Panc1 (cell line): ENCODE measurements around the gene RNF214. TPM values are rescaled to one million over a fixed set of nuclear protein-coding genes. Genes with fewer than 3 reads are reported as not detected.

Source experiments
- ATAC-seq: fragments of 200-7000 bp; cut with Tn5 transposase; 2 replicates; pipeline ENCODE4 v1.9.1; 2020; ENCODE audit warnings: mild to moderate bottlenecking, moderate library complexity
- BruUV-seq: library from RNA; stranded (reverse); fragments of 400-500 nt; replicated peaks from 2 replicates; lab custom pipeline; 2021; lab: Mats Ljungman, UMichigan
- CTCF ChIA-PET: fragments of 300-600 bp; sonication (Branson Sonifier 250); formaldehyde crosslinking; loops from one replicate; lab custom pipeline; 2022; ENCODE audit warnings: antibody characterized with exemption; lab: Charles Lee
- POLR2A ChIA-PET: fragments of 300-600 bp; sonication (Branson Sonifier 250); formaldehyde crosslinking; loops from one replicate; lab custom pipeline; 2022; ENCODE audit warnings: antibody characterized with exemption; lab: Charles Lee
- DNase-seq: peaks from one replicate; pipeline ENCODE4 v3.0.0-alpha.2; 2010; ENCODE audit warnings: low read depth, low spot score
- H3K27ac ChIP-seq: 2 replicates; pipeline ENCODE4 v1.5.1; 2011; ENCODE audit warnings: mild to moderate bottlenecking, low read length, inconsistent platforms
- H3K27me3 ChIP-seq: fragments of 200-500 bp; sonication (Bioruptor generic); 2 replicates; pipeline ENCODE4 v1.6.0; 2014; ENCODE audit warnings: low read length, inconsistent platforms; ENCODE audit not compliant: control insufficient read depth, insufficient read depth
- H3K36me3 ChIP-seq: fragments of 200-500 bp; sonication (Bioruptor generic); 2 replicates; pipeline ENCODE4 v1.5.1; 2014; ENCODE audit warnings: inconsistent platforms, mild to moderate bottlenecking, low read length, moderate library complexity; ENCODE audit not compliant: control insufficient read depth, insufficient read depth
- H3K4me1 ChIP-seq: 2 replicates; pipeline ENCODE4 v1.5.1; 2011; ENCODE audit warnings: inconsistent platforms, mild to moderate bottlenecking, low read length, moderate library complexity; ENCODE audit not compliant: control insufficient read depth, insufficient read depth
- H3K4me3 ChIP-seq, 2 experiments: 2 replicates each; pipeline ENCODE4 v1.5.1; 2011 to 2012; ENCODE audit warnings: low read depth in 2 of 2, low read length in 2 of 2, mild to moderate bottlenecking in 2 of 2, inconsistent platforms in 1 of 2, moderate library complexity in 1 of 2
- H3K9me3 ChIP-seq: fragments of 200-500 bp; sonication (Bioruptor generic); 2 replicates; pipeline ENCODE4 v1.5.1; 2014; ENCODE audit warnings: low read depth, mild to moderate bottlenecking, inconsistent platforms, low read length, moderate library complexity; ENCODE audit not compliant: control insufficient read depth, insufficient read depth
- CTCF ChIP-seq: fragments of 450-650 bp; IDR thresholded peaks from 2 replicates; pipeline ENCODE4 v1.5.1; 2017; ENCODE audit warnings: mild to moderate bottlenecking
- POLR2AphosphoS5 ChIP-seq: IDR thresholded peaks from 2 replicates; pipeline ENCODE4 v1.6.1; 2012; ENCODE audit warnings: mild to moderate bottlenecking, low read depth, low read length, moderate library complexity
- SIN3A ChIP-seq: IDR thresholded peaks from 2 replicates; pipeline ENCODE4 v1.6.1; 2012; ENCODE audit warnings: low read depth, mild to moderate bottlenecking, low read length, moderate library complexity, borderline replicate concordance; ENCODE audit not compliant: insufficient read depth
- TCF7L2 ChIP-seq: IDR thresholded peaks from 2 replicates; pipeline ENCODE4 v1.6.1; 2011; ENCODE audit warnings: mild to moderate bottlenecking, low read depth, low read length, inconsistent platforms
- in situ Hi-C: cut with HindIII; loops from 2 replicates; pipeline ENCODE4 v1.10.0; 2016; ENCODE audit warnings: low sequenced_read_pairs, low pct_unique_long_range_greater_than_20kb
- intact Hi-C: fragments of 100-400 bp; cut with micrococcal nuclease; formaldehyde crosslinking; loops from one replicate; pipeline ENCODE4 v1.10.0; 2022; ENCODE audit not compliant: unreplicated experiment
- total RNA-seq: library from RNA; stranded (reverse); gene quantifications from one replicate; pipeline ENCODE4 v1.2.1, GENCODE V29; 2021; ENCODE audit not compliant: unreplicated experiment
- TF ChIP-seq, protein P1 (sequence below), 2 experiments: IDR thresholded peaks; 2 replicates each; pipeline ENCODE4 v1.6.1; 2011 to 2012; ENCODE audit warnings: low read depth in 2 of 2, control low read depth in 1 of 2, low read length in 1 of 2, mild to moderate bottlenecking in 1 of 2, moderate library complexity in 1 of 2; ENCODE audit not compliant: insufficient read depth in 1 of 2

Gene RNF214
- total RNA-seq, 1 experiment from 2014 or later, result 39.7 TPM

DNA sequence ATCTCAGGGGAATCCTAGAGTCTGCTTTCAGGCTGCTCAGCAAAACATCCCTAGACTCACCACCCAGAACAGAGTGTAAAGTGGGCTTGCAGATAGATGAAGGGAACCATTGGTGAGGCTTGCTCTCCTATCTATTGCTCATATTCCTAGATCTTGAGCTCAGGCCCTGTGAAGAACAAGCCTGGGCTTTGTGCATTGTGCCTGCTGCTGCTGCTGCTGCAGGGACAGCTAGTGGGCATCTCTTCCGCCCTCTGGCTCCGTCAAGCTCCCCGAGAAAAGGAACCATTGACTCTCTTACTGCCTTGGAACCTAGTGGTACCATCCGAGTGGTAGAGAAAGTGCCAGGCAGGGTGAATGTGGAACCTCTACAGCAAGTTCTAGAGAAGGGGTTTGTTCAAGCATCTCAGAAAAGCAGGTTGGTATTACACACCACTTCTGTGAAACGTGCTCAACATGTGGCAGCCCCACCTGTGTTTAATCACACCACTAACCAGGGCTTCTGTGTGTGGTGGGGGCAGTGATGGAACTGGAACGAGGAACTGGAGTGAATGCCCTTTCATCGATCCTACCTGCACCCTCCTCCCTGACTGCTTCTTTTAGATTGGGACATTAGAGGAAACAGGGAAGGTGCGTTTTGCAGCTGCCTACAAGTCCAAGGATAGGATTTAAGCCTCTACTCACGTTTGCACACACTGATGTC, 63.1 kb downstream of the RNF214 start:
- DNase-seq (no peak), ATAC-seq (0 out of 2 replicates have a peak, but pooled peaks have one; percentile 20)
- BruUV-seq, result no TSS peak
- POLR2A ChIA-PET, result no interaction called here
- H3K4me3 ChIP-seq, result no peak overlapping the region
- H3K4me1 ChIP-seq, result no peaks in the 10 kb centered on the region
- H3K36me3 ChIP-seq, result no peaks in the 10 kb centered on the region
- H3K27ac ChIP-seq, result no peak overlapping the region
- CTCF ChIA-PET, result interaction anchor here (0.5 kb wide), 1 partner anchor 22 kb away, joined by 3 read pairs; no protein-coding TSS in a partner anchor
- intact Hi-C loops (no loop called here), in situ Hi-C loops (no loop called here)
- H3K27me3 ChIP-seq, result no peaks in the 10 kb centered on the region
- TF ChIP-seq POLR2AphosphoS5 (no peak), CTCF (no peak), TCF7L2 (no peak), SIN3A (no peak)
- TF ChIP-seq, protein P1, sequence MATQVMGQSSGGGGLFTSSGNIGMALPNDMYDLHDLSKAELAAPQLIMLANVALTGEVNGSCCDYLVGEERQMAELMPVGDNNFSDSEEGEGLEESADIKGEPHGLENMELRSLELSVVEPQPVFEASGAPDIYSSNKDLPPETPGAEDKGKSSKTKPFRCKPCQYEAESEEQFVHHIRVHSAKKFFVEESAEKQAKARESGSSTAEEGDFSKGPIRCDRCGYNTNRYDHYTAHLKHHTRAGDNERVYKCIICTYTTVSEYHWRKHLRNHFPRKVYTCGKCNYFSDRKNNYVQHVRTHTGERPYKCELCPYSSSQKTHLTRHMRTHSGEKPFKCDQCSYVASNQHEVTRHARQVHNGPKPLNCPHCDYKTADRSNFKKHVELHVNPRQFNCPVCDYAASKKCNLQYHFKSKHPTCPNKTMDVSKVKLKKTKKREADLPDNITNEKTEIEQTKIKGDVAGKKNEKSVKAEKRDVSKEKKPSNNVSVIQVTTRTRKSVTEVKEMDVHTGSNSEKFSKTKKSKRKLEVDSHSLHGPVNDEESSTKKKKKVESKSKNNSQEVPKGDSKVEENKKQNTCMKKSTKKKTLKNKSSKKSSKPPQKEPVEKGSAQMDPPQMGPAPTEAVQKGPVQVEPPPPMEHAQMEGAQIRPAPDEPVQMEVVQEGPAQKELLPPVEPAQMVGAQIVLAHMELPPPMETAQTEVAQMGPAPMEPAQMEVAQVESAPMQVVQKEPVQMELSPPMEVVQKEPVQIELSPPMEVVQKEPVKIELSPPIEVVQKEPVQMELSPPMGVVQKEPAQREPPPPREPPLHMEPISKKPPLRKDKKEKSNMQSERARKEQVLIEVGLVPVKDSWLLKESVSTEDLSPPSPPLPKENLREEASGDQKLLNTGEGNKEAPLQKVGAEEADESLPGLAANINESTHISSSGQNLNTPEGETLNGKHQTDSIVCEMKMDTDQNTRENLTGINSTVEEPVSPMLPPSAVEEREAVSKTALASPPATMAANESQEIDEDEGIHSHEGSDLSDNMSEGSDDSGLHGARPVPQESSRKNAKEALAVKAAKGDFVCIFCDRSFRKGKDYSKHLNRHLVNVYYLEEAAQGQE (IDR thresholded peaks at IDR 0.05; ENCODE audit: insufficient read depth in 1 of 2, low read depth in 2 of 2, low read length in 1 of 2), result no peak
- no peaks in the 10 kb centered on the region for H3K9me3 ChIP-seq

GRCh38 chr11:117296881-117297280, 64.4 kb downstream of the RNF214 start:
- intact Hi-C loops (no loop called here), in situ Hi-C loops (no loop called here)
- no peak for DNase-seq
- H3K36me3 ChIP-seq, result no peaks in the 10 kb centered on the region
- H3K4me3 ChIP-seq, result no peak overlapping the region
- H3K9me3 ChIP-seq, result no peaks in the 10 kb centered on the region
- H3K27me3 ChIP-seq, result no peaks in the 10 kb centered on the region
- CTCF ChIA-PET, result no interaction called here
- no peak for ATAC-seq
- BruUV-seq, result no TSS peak
- H3K4me1 ChIP-seq, result no peaks in the 10 kb centered on the region
- no peak overlapping the region for H3K27ac ChIP-seq
- POLR2A ChIA-PET, result interaction anchor here (0.5 kb wide), 1 partner anchor 248 kb away, joined by 5 read pairs; no protein-coding TSS in a partner anchor
- TF ChIP-seq TCF7L2 (no peak), POLR2AphosphoS5 (no peak), SIN3A (no peak), CTCF (no peak)
- TF ChIP-seq, protein P1 (IDR thresholded peaks at IDR 0.05; ENCODE audit: insufficient read depth in 1 of 2, low read depth in 2 of 2, low read length in 1 of 2), result no peak
